Measurements from ENCODE around the gene PODNL1. TPM values are rescaled to one million over a fixed set of nuclear protein-coding genes. Genes with fewer than 3 reads are reported as not detected.

PODNL1 gene
- total RNA-seq, 1 experiment from 2014 or later, result 1.1 TPM

- POLR2A ChIA-PET, result interaction anchor here (1.5 kb wide), 1 partner anchor 9 kb away, joined by 5 read pairs; no protein-coding TSS in a partner anchor
Measured at GRCh38 chr19:13969897-13970296, 31.7 kb upstream of the PODNL1 start.

More at GRCh38 chr19:13969897-13970296, 31.7 kb upstream of the PODNL1 start:
- ATAC-seq, result no peak
- Mint-ChIP-seq H3K27ac (no peak overlapping the region), H3K27me3 (ENCODE audit: low read depth) (no peaks in the 10 kb centered on the region), H3K4me3 (no peak overlapping the region), H3K9me3 (no peaks in the 10 kb centered on the region), H3K4me1 (peaks cover 8% of the 10 kb centered on the region), H3K36me3 (peaks cover 6% of the 10 kb centered on the region)
- CTCF ChIA-PET, result interaction anchor here (1.0 kb wide), 2 partner anchors 10 to 35 kb away, joined by 3 to 4 read pairs; no protein-coding TSS in a partner anchor
- DNase-seq (ENCODE audit: low spot score), result no peak
- TF ChIP-seq ESRRA (CRISPR knock-in tag; IDR thresholded peaks at IDR 0.05; ENCODE audit: borderline replicate concordance), result no peak
- no peak for TF ChIP-seq HMGA2 (CRISPR knock-in tag; IDR thresholded peaks at IDR 0.05)
- TF ChIP-seq ATF6 (CRISPR knock-in tag; IDR thresholded peaks at IDR 0.05), result no peak
- no peak for TF ChIP-seq ELF4 (CRISPR knock-in tag; IDR thresholded peaks at IDR 0.05; ENCODE audit: low read depth)
- TF ChIP-seq NR1H2 (CRISPR knock-in tag; IDR thresholded peaks at IDR 0.05), result no peak
- no peak for TF ChIP-seq CREB1 (CRISPR knock-in tag; IDR thresholded peaks at IDR 0.05)
- no peak for TF ChIP-seq ZNF232 (CRISPR knock-in tag; IDR thresholded peaks at IDR 0.05)
- no peak for TF ChIP-seq USF1 (CRISPR knock-in tag; IDR thresholded peaks at IDR 0.05)
- TF ChIP-seq ARID4B (CRISPR knock-in tag; IDR thresholded peaks at IDR 0.05; ENCODE audit: borderline replicate concordance), result no peak
- TF ChIP-seq NFYB (CRISPR knock-in tag; conservative IDR thresholded peaks at IDR 0.05; ENCODE audit: low read depth), result no peak
- TF ChIP-seq PRDM15 (CRISPR knock-in tag; IDR thresholded peaks at IDR 0.05), result no peak
- no peak for TF ChIP-seq TP53 (CRISPR knock-in tag; IDR thresholded peaks at IDR 0.05)
- no peak for TF ChIP-seq USF2 (CRISPR knock-in tag; IDR thresholded peaks at IDR 0.05)
- TF ChIP-seq SOX15 (CRISPR knock-in tag; IDR thresholded peaks at IDR 0.05), result no peak
- no peak for TF ChIP-seq ETV6 (CRISPR knock-in tag; IDR thresholded peaks at IDR 0.05)
